GOT3 (cell line): ENCODE measurements around the gene KRT10.
"Not testable (repeated sequence)": the region's sequence is repeated elsewhere in the genome, so short reads cannot be mapped to it uniquely, and the experiment has no call there.

Experiments
- DNase-seq: peaks from one replicate; lab custom pipeline; 2025; ENCODE audit warnings: mixed read lengths; lab: John Stamatoyannopoulos, UW

KRT10 gene

GRCh38 chr17:40822132-40822812 is at the start of gene KRT10:
Gene KRT10, minus strand, starts transcription at chr17:40822614. Its CDS starts 29 bp downstream, at chr17:40822585.
- DNase-seq: no peak

- DNase-seq: no peak
These were observed 48.9 kb upstream of the KRT10 start for GRCh38 chr17:40871316-40871715.

- no peak for DNase-seq
These were observed 47.7 kb upstream of the KRT10 start for GRCh38 chr17:40870136-40870535.

- DNase-seq: no peak
These were observed 44.4 kb upstream of the KRT10 start, which contains the start of gene KRT12 for GRCh38 chr17:40866838-40867237. Gene KRT12, minus strand, starts transcription at chr17:40867223. Its CDS starts 37 bp downstream, at chr17:40867186.

- no peak for DNase-seq
These were observed 42.4 kb upstream of the KRT10 start for GRCh38 chr17:40864661-40865390.

GRCh38 chr17:40862985-40863733 is 40.7 kb upstream of the KRT10 start:
- DNase-seq: no peak

GRCh38 chr17:40859536-40859935 is 37.1 kb upstream of the KRT10 start:
- no peak for DNase-seq

GRCh38 chr17:40858667-40859066 is 36.3 kb upstream of the KRT10 start:
- DNase-seq: not testable (repeated sequence)

GRCh38 chr17:40857535-40857934 is 35.1 kb upstream of the KRT10 start:
- DNase-seq: no peak

GRCh38 chr17:40854175-40854814 is 31.9 kb upstream of the KRT10 start:
- no peak for DNase-seq

- DNase-seq: no peak
These were observed 29.9 kb upstream of the KRT10 start for GRCh38 chr17:40852364-40852763.

GRCh38 chr17:40850293-40850972 is 28.0 kb upstream of the KRT10 start:
- DNase-seq: no peak

- no peak for DNase-seq
These were observed 27.3 kb upstream of the KRT10 start for GRCh38 chr17:40849723-40850122.

- DNase-seq: no peak
These were observed 26.3 kb upstream of the KRT10 start for GRCh38 chr17:40848583-40849235.

GRCh38 chr17:40846515-40847144 is 24.2 kb upstream of the KRT10 start:
- DNase-seq: no peak

- DNase-seq: no peak
These were observed 22.3 kb upstream of the KRT10 start for GRCh38 chr17:40844671-40845107.

- DNase-seq: no peak
These were observed 20.8 kb upstream of the KRT10 start for GRCh38 chr17:40843242-40843641.

- DNase-seq: no peak
These were observed 18.8 kb upstream of the KRT10 start for GRCh38 chr17:40841246-40841645.

- no peak for DNase-seq
These were observed 16.8 kb upstream of the KRT10 start for GRCh38 chr17:40839194-40839593.

- no peak for DNase-seq
These were observed 13.6 kb upstream of the KRT10 start for GRCh38 chr17:40836020-40836419.

- no peak for DNase-seq
These were observed 11.5 kb upstream of the KRT10 start for GRCh38 chr17:40833882-40834281.
